Adrenal gland (tissue), 5 donors: ENCODE results near the gene MBD3.

ENCODE experiments used
- CTCF ChIP-seq, 6 experiments: fragments of 450-650 bp in 4 of 6; fragments of 200-600 bp in 2 of 6; sonication (generic) in 1 of 6; IDR thresholded peaks; 1 replicate in 5 of 6; 2 replicates in 1 of 6; pipeline versions ENCODE4 v1.5.1 to v1.8.0; 2016 to 2021; ENCODE audit warnings: antibody characterized with exemption in 6 of 6, mild to moderate bottlenecking in 2 of 6, moderate library complexity in 1 of 6
- POLR2A ChIP-seq, 2 donors: fragments of 450-650 bp; IDR thresholded peaks; one replicate each; pipeline ENCODE4 v1.6.1; 2017; ENCODE audit warnings: antibody characterized with exemption in 2 of 2, mild to moderate bottlenecking in 2 of 2, moderate library complexity in 1 of 2
- donor health status: DM: no; HTN: no; CAD: no.

DNA sequence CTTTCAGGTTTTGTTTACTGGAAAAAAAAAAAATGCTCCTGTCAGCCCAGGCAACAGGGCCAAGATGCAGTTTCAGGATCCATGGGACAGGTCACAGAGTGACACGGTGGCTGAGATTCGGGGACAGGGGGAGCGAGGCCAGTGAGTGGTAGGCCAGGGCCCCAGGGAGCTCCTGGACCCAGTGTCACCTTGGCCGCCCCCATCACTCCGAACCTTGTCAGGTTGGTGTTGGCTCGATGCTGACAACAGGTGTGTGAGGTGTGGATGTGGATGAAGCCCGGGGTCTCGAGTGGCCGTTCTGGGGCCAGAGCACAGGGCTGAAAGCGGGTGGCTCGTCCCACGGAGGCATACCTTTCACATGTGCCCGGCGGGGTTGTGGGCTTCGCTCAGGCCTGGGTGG lies 18.7 kb upstream of the MBD3 start:
- TF ChIP-seq POLR2A (IDR thresholded peaks at IDR 0.05), result no peak
- TF ChIP-seq CTCF (IDR thresholded peaks at IDR 0.05), result no peak
